ENCODE results near the gene SLC6A6.
"Not testable (repeated sequence)": the region's sequence is repeated elsewhere in the genome, so short reads cannot be mapped to it uniquely, and the experiment has no call there.

SLC6A6 gene

DNA sequence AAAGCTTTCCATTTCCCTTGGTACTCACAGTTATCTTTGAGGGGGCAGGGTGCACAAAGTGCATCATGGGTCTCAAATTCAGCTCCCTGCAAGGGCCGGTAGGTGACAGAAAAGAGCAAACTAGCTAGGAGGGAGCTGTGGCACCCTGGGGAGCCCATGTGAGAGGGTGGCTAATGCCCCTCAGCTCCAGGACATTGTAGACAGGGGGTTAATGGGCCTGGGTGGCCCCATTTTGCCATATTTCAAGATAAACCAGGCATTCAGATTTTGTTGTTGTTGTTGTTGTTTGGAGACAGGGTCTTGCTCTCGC lies 3.7 kb upstream of the SLC6A6 start:
- no peak for DNase-seq
- TF ChIP-seq GATA1 (IDR thresholded peaks at IDR 0.05; ENCODE audit: low read depth, low read length): no peak
- TF ChIP-seq POLR2A (IDR thresholded peaks at IDR 0.05; ENCODE audit: low read length): no peak

- DNase-seq: no peak
- TF ChIP-seq POLR2A (IDR thresholded peaks at IDR 0.05; ENCODE audit: low read length) (no peak), GATA1 (IDR thresholded peaks at IDR 0.05; ENCODE audit: low read depth, low read length) (no peak)
Measured at GRCh38 chr3:14401692-14402303, 608 bp upstream of the SLC6A6 start.

GRCh38 chr3:14403619-14404155 lies 1.3 kb downstream of the SLC6A6 start:
- TF ChIP-seq POLR2A (IDR thresholded peaks at IDR 0.05; ENCODE audit: low read length) (peak; percentile 6), GATA1 (IDR thresholded peaks at IDR 0.05; ENCODE audit: low read depth, low read length) (no peak)
- no peak for DNase-seq

- TF ChIP-seq GATA1 (IDR thresholded peaks at IDR 0.05; ENCODE audit: low read depth, low read length): no peak
- TF ChIP-seq POLR2A (IDR thresholded peaks at IDR 0.05; ENCODE audit: low read length): peak; percentile 3
- DNase-seq: no peak
Measured at GRCh38 chr3:14404186-14404585, 1.8 kb downstream of the SLC6A6 start.

DNA sequence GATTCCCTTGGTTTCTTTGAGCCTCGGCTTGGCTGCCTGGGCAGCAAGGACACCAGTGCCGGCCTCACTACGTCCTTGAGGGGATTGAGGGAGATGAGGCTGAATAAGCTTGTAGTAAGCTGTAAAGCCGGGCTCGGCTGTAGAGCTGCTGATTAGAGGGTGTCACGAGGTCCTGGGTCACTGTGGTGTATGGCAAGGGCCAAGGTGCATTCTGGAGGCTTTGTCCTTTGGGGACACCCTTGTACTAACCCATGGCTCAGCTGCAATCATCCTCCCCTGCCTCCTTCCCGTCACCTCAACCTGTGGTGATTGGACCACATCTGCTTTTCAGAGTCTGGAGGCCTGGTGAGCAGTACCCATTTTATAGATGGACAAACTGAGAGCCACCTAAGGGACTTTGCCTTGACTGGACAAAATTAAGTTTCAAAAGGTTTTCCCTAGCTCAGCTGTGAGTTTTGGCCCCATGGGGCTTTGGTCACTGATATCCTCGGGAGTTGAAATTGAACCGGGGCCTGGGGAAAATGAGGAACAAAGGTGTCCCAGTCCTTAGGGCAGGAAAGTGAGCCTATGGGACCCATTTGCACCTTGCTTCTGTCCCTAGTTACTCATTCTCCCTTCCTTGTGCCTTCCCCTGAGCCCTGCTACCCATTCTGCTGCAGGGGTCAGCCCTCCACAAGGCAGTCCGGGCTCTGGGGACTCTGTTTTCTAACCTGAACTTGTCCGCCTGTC lies 2.4 kb downstream of the SLC6A6 start:
- no peak for DNase-seq

GRCh38 chr3:14405360-14406238 lies 3.2 kb downstream of the SLC6A6 start:
- DNase-seq: no peak
- TF ChIP-seq GATA1 (IDR thresholded peaks at IDR 0.05; ENCODE audit: low read depth, low read length): no peak
- no peak for TF ChIP-seq POLR2A (IDR thresholded peaks at IDR 0.05; ENCODE audit: low read length)

More for the DNA sequence above, 2.4 kb downstream of the SLC6A6 start:
- TF ChIP-seq GATA1 (IDR thresholded peaks at IDR 0.05; ENCODE audit: low read depth, low read length) (no peak), POLR2A (IDR thresholded peaks at IDR 0.05; ENCODE audit: low read length) (no peak)

- no peak for DNase-seq
- TF ChIP-seq GATA1 (IDR thresholded peaks at IDR 0.05; ENCODE audit: low read depth, low read length) (no peak), POLR2A (IDR thresholded peaks at IDR 0.05; ENCODE audit: low read length) (no peak)
Measured at GRCh38 chr3:14406336-14406735, 3.9 kb downstream of the SLC6A6 start.

- TF ChIP-seq POLR2A (IDR thresholded peaks at IDR 0.05; ENCODE audit: low read length) (no peak), GATA1 (IDR thresholded peaks at IDR 0.05; ENCODE audit: low read depth, low read length) (no peak)
- no peak for DNase-seq
Measured at GRCh38 chr3:14406766-14407165, 4.4 kb downstream of the SLC6A6 start.

- no peak for DNase-seq
- TF ChIP-seq POLR2A (IDR thresholded peaks at IDR 0.05; ENCODE audit: low read length): no peak
- no peak for TF ChIP-seq GATA1 (IDR thresholded peaks at IDR 0.05; ENCODE audit: low read depth, low read length)
Measured at GRCh38 chr3:14407203-14407602, 4.8 kb downstream of the SLC6A6 start.

DNA sequence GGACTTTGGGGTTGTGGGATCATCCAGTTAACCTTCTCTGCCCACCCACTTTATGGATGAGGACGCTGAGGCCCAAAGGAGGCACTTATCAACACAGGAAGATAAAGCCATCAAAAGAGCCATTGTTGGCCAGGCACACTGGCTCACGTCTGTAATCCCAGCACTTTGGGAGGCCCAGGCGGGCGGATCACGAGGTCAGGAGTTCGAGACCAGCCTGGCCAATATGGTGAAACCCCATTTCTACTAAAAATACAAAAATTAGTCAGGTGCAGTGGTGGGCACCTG lies 7.3 kb downstream of the SLC6A6 start:
- not testable (repeated sequence) for DNase-seq

DNA sequence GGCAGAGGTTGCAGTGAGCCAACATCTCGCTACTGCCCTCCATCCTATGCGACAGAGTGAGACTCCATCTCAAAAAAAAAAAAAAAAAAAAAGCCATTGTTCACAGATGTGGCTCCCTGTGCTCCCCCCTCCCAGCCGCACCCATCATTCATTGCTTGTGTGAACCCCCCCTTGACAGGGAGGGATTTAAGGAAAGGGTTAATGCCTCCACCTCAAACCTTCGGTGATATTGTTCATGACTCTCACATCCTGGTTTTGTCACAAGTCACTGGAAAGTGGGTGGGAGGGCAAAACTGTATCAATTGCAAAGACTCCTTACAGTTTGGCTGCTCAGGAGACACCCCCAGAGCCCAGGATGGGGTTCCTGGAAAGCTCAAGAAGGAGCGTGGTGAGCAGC lies 7.7 kb downstream of the SLC6A6 start:
- no peak for DNase-seq
- TF ChIP-seq GATA1 (IDR thresholded peaks at IDR 0.05; ENCODE audit: low read depth, low read length): no peak
- no peak for TF ChIP-seq POLR2A (IDR thresholded peaks at IDR 0.05; ENCODE audit: low read length)

DNA sequence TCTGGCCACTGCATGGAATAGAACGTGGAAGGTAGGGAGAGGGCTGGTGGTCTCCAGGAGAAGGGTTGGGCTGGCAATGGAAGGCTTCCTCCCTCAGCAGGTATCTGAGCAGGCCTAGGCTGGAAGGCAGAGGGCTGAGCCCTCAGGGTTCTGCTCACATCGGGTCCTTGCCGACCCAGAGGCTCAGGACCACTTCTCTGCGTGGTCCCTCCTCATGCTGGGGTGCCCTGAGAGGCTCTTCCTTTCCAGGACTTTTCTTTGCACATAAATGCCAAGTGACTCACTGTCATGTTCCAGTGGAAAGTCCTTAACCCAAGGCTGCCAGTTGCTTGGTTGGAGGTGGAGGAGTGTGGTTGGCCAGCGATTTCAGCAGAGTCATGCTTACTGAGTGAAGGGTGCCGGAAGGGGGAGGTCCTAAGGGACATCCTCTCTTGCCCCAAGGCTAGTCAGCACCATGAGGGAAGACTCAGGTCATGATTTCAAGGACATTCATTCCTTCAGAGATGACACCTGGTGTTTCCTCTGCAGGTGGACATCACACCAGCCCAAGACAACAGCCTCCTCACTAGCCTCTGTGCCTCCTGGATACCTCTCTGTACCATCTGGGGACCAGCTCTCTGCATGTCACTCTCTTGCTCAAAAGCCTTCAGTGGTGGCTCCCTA lies 8.2 kb downstream of the SLC6A6 start:
- peak; percentile 74 for TF ChIP-seq POLR2A (IDR thresholded peaks at IDR 0.05; ENCODE audit: low read length)
- no peak for TF ChIP-seq GATA1 (IDR thresholded peaks at IDR 0.05; ENCODE audit: low read depth, low read length)
- peak; percentile 62 to 85 for DNase-seq

GRCh38 chr3:14411166-14411526 lies 8.7 kb downstream of the SLC6A6 start:
- TF ChIP-seq POLR2A (IDR thresholded peaks at IDR 0.05; ENCODE audit: low read length): no peak
- TF ChIP-seq GATA1 (IDR thresholded peaks at IDR 0.05; ENCODE audit: low read depth, low read length): no peak
- DNase-seq: no peak

DNA sequence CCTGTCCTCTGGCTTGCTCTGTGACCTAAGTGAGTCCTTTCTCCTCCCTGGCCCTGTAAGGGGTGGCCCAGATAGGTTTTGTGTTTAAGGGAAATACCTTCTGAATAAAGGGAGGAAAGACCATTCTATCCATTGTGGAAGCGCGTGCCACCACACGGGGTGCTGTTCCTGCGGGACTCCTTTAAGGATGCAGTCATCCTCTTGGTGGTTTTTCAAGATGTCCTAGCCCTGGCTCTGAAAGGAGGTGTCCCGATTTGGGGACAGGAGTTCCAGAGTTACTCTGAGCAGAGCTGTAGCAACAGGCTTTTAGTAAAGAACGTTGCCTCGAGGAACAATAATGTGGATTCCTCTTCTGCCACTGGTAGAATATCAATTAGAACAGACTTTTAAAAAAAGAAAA lies 9.6 kb downstream of the SLC6A6 start:
- DNase-seq: no peak
- TF ChIP-seq GATA1 (IDR thresholded peaks at IDR 0.05; ENCODE audit: low read depth, low read length) (no peak), POLR2A (IDR thresholded peaks at IDR 0.05; ENCODE audit: low read length) (no peak)

Measured in erythroblast (primary cell).